Measurements from ENCODE around the gene C10orf120.

C10orf120 gene

GRCh38 chr10:122699796-122700455 lies at the start of gene C10orf120:
Gene C10orf120 (minus strand): TSS chr10:122699846. CDS start chr10:122699790, 56 bp downstream.
- DNase-seq: no peak

GRCh38 chr10:122748496-122748895 lies 48.9 kb upstream of the C10orf120 start:
- DNase-seq: no peak

DNA sequence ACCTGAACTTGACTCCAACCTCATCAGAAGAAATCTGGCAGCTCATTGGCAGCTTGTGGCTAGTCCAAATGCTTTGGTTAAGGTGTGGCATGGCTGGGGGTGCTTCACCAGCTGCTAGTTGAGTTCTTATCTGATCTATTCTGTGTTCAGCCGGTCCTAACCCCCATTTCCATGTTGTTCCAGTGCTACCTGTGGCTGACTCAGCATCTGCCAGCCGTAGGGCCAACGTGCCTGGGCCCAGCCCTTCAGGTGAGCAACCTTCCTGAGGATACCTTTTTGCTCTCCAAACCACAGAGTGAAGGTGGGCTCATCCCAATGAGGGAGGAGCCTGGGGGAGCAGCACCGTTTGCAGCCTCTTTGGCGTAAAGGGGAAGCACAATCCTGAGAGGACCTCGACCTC lies 46.8 kb upstream of the C10orf120 start:
- DNase-seq: no peak

- no peak for DNase-seq
These were observed 44.6 kb upstream of the C10orf120 start for GRCh38 chr10:122744257-122744656.

- DNase-seq: no peak
These were observed 41.0 kb upstream of the C10orf120 start for GRCh38 chr10:122740640-122741039.

- no peak for DNase-seq
These were observed 38.4 kb upstream of the C10orf120 start for GRCh38 chr10:122738031-122738430.

DNA sequence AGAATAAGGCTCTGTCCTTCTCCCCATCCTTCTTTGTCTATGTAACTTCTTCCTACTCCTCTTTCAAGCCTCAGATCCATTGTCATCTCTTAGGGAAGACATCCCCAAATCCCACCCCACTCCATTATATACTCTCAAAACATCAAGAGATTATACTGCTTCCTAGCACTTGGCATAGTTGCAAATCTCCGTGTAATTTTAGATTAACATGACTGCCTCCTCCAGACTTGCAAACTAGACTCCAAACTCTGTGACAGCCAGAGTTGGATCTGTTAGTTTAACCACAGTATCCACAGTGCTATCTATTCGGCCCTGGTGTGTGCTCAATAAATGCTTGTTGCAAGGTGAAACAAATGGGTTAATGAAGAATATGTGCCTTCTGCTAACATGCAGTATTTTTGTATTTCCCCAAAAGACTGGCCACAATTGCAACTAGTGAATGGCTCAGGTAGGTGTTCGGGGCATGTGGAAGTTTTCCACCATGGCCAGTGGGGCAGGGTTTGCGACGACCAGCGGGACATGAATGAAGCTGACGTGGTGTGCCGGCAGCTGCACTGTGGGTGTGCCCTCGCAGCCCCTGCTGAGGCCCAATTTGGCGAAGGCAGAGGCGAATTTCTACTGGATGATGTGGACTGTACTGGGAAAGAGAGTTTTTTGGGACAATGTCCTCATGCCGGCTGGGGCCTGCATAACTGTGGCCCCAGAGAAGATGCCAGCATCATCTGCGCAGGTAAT lies 34.5 kb upstream of the C10orf120 start:
- DNase-seq: no peak

DNA sequence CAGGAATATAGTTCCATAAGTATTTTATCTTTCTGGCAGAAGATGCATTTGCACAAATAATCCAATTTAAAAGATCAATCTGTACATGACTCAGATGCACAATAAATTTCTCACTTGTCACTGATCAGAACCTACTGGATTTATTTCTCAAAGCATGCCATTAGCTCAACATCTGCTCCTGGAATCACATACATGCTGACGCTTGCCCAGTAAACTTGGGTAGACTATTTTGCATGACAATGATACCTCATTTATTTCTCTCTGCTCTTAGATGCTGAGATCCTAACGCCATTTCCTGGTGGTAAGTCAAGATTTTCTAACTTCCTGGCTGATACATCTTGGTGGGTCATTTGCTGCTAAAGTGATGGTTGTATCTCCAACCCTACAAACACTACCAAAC lies 33.8 kb upstream of the C10orf120 start:
- no peak for DNase-seq

DNA sequence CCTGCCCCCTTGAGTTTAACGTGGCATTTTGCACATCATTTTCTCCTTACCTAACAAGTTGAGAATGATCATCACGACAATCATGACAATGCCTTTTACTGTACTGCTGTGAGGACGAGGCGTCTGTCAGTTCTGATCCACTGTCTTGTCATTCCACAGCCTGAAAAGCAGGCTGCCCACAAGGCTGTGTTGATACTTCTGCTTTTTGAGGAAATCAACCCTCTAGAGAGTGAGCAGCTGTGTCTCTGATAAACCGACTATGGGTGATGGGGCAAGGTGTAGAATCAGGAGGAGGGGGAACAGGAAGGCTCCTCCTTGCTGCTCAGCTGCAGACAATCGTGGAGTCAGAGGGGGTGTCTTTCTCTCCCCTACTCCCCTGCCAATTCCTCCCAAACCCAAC lies 30.6 kb upstream of the C10orf120 start:
- no peak for DNase-seq

- no peak for DNase-seq
These were observed 29.5 kb upstream of the C10orf120 start for GRCh38 chr10:122729126-122729525.

DNA sequence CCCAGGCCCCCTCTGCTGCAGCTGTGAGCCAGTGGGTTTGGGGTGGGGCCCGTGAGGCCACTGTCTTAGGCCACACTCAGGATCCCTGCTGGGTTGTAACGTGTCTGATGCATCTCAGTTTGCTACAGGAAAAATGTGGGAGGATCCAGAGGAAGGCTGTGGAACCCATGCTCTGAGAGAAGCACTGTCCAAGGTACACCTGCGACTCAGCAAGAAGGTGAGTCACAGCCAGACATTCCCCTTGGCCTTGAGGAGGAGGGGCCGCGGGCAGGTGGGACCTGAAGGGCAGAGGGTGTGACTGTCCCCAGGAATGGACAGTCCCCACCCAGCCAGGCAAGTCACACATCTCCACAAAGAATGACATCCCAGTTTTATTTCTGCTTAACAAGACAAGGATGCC lies 27.8 kb upstream of the C10orf120 start:
- no peak for DNase-seq

GRCh38 chr10:122725768-122726167 lies 26.1 kb upstream of the C10orf120 start:
- no peak for DNase-seq

DNA sequence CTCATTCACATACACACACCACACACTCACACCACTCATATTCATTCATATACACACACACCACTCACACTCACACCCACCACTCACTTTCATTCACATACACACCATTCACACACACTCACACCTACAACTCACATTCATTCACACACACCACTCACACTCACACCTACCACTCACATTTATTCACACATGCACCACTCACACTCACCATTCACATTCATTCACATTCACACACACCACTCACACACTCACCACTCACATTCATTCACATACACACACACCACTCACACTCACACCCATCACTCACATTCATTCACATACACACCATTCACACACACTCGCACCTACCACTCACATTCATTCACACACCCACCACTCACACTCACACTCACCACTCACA lies 25.4 kb upstream of the C10orf120 start:
- no peak for DNase-seq

DNA sequence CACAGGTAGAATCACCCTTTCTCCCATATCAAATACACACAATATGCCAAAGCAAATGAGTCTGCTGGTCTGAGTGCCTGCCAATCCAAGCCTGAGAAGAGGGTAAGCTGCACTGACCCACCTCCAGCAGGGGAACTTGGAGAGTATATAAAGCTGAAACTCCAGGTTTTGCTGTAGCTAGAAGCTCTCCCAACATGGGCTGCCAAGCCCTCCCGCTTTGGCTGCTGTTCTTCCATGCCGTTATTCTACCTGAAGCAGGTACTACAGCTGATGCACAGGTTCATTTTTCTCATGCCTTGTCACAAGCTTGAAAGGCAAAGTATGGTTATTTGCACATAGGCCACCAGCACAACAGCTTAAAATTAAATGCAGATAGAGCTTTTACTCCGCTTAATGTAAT lies 21.5 kb upstream of the C10orf120 start:
- DNase-seq: no peak

DNA sequence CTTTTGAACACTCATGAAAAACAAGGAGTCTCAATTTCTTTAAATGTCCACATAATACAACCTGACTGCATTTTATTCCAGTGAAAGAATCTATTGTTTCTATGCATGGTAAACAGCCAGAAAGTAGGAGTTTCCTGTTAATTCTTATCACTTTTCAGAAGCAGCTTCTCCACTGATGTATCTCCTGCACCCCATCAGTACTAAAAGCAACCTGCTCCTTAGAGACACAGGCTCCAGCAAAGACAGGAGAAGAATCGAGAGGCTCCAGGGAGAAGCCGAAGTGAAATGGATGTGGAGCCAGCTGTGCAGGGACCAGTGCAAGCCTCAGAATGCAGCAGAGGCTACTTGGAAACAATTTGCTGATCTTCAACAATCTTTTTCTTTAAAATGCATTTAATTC lies 16.4 kb upstream of the C10orf120 start:
- DNase-seq: no peak

DNA sequence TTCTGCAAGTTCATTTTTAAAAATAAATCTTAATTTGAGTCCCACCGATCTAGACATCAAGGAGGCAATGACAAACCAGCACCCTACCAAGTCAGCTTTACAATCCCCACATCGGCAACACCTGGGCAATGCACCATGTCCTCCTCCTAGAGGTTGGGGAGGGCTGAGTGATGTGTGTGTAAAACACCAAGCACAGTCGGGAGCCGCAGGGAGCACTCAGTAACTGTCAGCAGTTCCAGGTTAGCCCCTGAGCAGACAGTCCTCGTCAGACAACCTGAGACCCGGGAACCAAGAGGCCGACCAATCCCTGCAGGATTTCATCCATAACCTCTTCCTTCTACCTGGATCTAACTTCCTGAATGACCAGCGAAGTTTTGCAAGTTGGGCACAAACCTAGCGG lies 15.9 kb upstream of the C10orf120 start:
- no peak for DNase-seq

DNA sequence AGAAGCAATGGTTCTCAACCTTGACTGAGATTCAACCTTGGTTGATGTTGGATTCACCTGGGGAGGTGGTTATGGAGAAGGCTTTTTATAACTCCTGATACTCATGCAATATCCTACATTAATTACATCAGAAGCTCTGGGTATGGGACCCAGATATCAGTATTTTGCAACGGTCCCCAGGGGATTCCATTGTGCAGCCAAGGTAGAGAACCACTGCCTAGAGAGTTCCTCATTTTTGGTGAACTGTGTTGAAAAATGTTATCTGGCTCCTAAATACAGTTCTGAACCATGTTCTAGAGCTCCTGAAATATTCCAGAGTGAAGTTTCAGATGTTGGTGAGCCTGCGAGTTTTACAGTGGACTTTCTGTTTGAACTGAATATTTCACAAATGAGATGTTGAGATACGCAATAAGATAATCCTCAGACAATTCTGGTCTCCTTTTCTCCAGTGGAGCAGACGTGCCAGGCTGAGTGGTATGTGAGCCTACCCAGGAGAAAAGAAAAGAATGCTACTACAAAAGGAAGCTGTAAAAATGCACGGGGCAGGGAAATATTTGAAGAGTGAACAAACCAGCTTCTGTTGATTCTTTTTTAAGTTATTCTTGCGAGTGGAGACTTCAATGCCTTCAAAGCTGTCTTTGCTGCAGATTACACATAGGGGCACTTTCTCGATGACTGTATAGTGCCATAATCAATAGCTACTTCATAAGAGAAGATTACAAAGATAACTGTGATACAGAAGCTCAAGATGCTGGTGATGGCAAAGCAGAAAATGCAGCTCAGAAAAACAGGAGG lies 13.6 kb upstream of the C10orf120 start:
- no peak for DNase-seq

DNA sequence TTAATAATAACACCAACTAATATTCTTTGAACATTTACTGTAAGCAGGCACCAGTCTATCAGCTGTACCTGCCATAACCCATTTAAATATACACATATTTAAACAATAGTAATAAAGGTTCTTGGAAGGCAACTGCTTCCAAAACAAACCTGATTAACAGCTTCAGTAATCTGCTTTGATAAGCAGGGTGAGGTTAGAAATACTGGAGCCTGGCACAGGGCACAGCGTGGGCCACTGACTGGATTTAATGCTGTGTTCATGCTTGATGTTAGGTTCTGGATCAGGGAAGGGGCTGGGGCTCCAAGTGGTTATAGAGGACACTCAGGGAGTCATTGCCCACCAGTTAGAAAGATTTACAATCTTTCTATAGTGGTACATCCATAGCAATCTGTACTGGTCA lies 10.9 kb upstream of the C10orf120 start:
- no peak for DNase-seq

- DNase-seq: no peak
These were observed 10.3 kb upstream of the C10orf120 start for GRCh38 chr10:122709971-122710370.

DNA sequence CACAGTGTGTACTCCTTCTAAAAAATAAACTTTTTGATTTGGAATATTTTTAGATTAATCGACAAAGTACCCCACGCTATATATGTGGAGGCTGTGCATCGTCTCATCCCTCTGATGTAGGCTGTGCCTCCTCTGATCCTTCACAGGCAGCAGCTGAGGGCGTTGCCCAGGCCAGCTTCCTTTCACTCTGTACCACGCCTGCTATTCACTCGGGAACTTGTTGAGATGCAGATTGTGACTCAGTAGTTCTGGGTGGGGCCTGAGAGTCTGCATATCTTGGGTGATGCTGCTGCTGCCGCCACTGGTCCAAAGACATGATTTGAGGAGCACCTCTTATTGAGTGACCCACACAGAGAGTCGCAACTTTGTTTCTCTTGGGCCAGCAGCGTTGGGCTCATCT lies 7.9 kb upstream of the C10orf120 start:
- no peak for DNase-seq

DNA sequence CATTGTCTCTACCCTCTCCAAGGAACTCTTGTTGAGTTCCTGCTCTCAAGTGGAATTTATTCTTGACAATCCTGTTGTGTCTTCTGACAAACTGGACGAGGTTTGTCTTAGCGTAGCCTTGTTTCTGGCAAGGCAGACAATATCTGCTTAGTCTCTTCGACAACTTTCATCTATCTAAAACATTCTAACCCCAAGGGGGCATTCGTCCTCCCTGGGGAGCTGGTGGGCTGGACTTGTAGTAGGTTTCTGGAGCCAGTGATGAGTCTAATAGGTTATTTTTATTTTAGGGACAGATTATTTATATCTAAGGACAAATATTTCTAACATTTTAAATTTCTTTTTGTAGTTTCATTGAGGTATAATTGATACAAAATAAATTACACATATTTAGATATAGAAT lies 7.3 kb upstream of the C10orf120 start:
- DNase-seq: no peak

DNA sequence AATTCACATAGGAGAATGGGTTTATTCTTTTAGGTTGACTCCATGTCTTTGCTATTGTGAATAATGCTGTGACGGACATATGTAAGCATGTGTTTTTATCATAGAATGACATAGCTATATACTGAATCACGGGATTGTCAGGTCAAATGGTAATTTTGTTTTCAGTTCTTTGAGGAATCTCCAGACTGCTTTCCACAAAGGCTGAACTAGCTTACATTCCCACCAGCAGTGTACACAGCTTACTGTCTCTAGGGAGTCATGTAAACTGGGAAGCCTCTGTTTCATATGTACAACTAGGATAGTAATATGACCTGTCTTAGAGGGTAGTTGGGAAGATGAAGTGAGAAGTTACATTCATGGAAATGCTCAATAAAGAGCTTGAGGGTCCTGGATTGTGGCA lies 6.8 kb upstream of the C10orf120 start:
- no peak for DNase-seq

DNA sequence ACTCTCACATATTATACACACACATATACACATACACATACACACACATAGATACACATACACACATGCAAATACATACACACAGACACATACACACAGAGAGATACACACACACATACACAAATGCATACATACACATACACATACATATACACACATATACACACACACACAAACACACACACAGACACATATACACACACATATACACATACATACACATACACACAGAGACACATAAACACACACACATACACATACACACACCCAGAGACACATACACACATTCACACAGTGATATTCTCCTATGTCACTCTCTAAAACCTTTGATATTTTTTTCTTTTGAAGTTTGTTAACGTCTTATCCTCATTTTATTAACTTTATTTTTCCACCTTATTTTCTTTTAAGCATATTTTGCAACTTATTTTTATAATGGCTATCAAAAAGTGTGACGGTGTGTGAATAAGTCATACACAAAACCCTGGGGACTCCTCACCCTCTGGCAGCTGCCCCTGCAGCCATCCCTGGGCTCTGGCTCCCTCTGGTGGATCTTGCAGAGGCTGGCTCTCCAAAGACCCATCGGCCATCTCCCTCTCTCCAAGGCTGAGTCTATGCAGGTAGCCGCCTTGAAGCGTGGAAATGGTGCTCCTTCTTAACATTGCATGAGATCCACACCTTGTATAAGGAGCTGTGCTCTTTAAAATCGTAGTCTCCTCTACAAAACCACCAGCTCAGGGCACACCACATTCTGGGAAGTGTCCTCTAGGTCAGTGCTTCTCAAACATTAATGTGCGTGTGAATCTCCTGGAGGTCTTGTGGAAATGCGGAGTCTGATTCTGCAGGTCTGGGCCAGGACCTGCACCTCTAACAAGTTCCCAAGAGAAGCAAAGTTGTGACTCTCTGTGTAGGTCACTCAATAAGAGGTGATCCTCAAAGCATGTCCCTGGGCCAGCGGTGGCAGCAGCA lies 4.1 kb upstream of the C10orf120 start:
- peak; percentile 53 for DNase-seq

Data from suppressor macrophage treated with lipopolysaccharide for 4 hours (primary cell).